T47D (cell line): ENCODE data around the gene SIN3A.
"Not testable (repeated sequence)": the region's sequence is repeated elsewhere in the genome, so short reads cannot be mapped to it uniquely, and the experiment has no call there.

Experiments used
- DNase-seq, 2 experiments: peaks; one replicate each; pipeline versions ENCODE4 v3.0.0 to v3.0.0-alpha.2; 2011 to 2012; ENCODE audit warnings: low read depth in 1 of 2, low spot score in 1 of 2
- JUND ChIP-seq: IDR thresholded peaks from 2 replicates; pipeline ENCODE4 v1.6.1; 2012; ENCODE audit warnings: low read depth
- in situ Hi-C: cut with HindIII; loops from 2 replicates; pipeline ENCODE4 v1.10.0; 2016; ENCODE audit warnings: low sequenced_read_pairs, low pct_unique_long_range_greater_than_20kb

The SIN3A gene

GRCh38 chr15:75389791-75390382 lies 61.6 kb downstream of the SIN3A start:
- in situ Hi-C loops, result no loop called here
- peak in 1 of 2 experiments; percentile 43 for DNase-seq
- no peak for TF ChIP-seq JUND

GRCh38 chr15:75383986-75384385 lies 67.5 kb downstream of the SIN3A start:
- in situ Hi-C loops, DNase-seq: not testable (repeated sequence)

- no peak for TF ChIP-seq JUND
- in situ Hi-C loops, result no loop called here
- DNase-seq, result no peak
Measured at GRCh38 chr15:75380773-75381172, 70.7 kb downstream of the SIN3A start.

- in situ Hi-C loops, result no loop called here
- DNase-seq, result no peak
- TF ChIP-seq JUND, result no peak
Measured at GRCh38 chr15:75371901-75372688, 79.4 kb downstream of the SIN3A start.

GRCh38 chr15:75371486-75371885 lies 80.0 kb downstream of the SIN3A start:
- in situ Hi-C loops, result no loop called here
- DNase-seq, result no peak
- no peak for TF ChIP-seq JUND

- in situ Hi-C loops, result no loop called here
- TF ChIP-seq JUND, result no peak
- DNase-seq, result no peak
Measured at GRCh38 chr15:75369897-75370581, 81.5 kb downstream of the SIN3A start.

GRCh38 chr15:75368689-75369239 lies 82.7 kb downstream of the SIN3A start:
- TF ChIP-seq JUND, result no peak
- in situ Hi-C loops, result no loop called here
- peak in 1 of 2 experiments; percentile 24 for DNase-seq

- TF ChIP-seq JUND, result no peak
- peak; percentile 87 to 98 for DNase-seq
- in situ Hi-C loops, result no loop called here
Measured at GRCh38 chr15:75367913-75368688, 83.4 kb downstream of the SIN3A start, which contains the start of gene MAN2C1. Gene MAN2C1 (minus strand): TSS chr15:75368607. CDS start chr15:75368583, 24 bp downstream.

- no peak for TF ChIP-seq JUND
- in situ Hi-C loops, result no loop called here
Measured at GRCh38 chr15:75367406-75367912, 84.0 kb downstream of the SIN3A start.

GRCh38 chr15:75367006-75367405 lies 84.5 kb downstream of the SIN3A start:
- TF ChIP-seq JUND, result no peak
- no peak for DNase-seq
- in situ Hi-C loops, result no loop called here

More at GRCh38 chr15:75367406-75367912, 84.0 kb downstream of the SIN3A start:
- DNase-seq, result no peak

- in situ Hi-C loops, result no loop called here
- TF ChIP-seq JUND, result no peak
- no peak for DNase-seq
Measured at GRCh38 chr15:75366163-75366562, 85.3 kb downstream of the SIN3A start.

GRCh38 chr15:75364881-75365280 lies 86.6 kb downstream of the SIN3A start:
- in situ Hi-C loops, result no loop called here
- no peak for DNase-seq
- TF ChIP-seq JUND, result no peak
